GM18873 (cell line): ENCODE results near the gene ERBB2.
"Not testable (repeated sequence)": the region's sequence is repeated elsewhere in the genome, so short reads cannot be mapped to it uniquely, and the experiment has no call there.

Experiments used
- ATAC-seq: cut with Tn5 transposase; IDR thresholded peaks from one replicate; pipeline ENCODE4 v1.9.1; 2021; ENCODE audit warnings: mild to moderate bottlenecking, moderate library complexity, moderate number of reproducible peaks; ENCODE audit not compliant: unreplicated experiment, low FRiP score

The ERBB2 gene

GRCh38 chr17:39701012-39701783, 1.3 kb downstream of the ERBB2 start:
- ATAC-seq: no peak

GRCh38 chr17:39701784-39702422, 2.0 kb downstream of the ERBB2 start:
- no peak for ATAC-seq

GRCh38 chr17:39702901-39703893, 3.3 kb downstream of the ERBB2 start:
- no peak for ATAC-seq

- no peak for ATAC-seq
Observed at GRCh38 chr17:39703913-39704312, 4.0 kb downstream of the ERBB2 start.

DNA sequence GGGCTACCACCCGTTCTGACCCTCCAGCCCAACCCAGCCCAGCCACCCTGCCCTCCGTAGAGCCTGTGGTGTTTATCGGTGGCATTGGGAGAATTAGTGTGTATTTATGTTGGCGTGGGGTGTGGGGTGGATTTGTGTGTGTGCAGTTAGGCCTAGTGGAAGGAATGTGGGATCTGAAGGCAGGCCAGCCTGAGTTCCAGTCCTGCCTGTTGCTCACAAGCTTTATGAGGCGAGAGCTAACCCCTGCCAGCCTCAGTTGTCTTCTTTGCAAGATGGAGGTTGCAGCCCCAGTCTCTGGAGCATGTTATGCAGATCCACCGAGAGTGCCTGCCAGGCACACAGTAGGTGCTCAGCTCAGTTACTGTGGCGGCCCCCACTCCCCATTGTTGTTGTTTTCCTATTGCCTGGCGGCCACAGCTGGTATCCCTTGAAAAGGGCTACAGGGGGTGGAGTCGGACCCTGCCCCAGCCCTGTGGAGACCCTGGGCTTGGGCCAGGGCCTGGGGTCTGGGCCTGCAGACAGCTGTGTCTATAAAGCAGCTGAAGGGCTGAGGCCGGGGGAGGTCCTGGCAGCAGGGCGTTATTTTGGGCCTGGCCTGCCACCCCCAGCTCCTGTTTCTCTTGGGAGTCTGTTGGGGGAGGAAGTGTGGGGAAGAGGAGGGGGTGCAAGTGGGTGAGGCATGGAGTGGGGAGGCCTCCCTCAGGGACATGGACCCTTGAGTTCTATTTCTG, 5.1 kb downstream of the ERBB2 start:
- no peak for ATAC-seq

- no peak for ATAC-seq
Observed at GRCh38 chr17:39705786-39706348, 6.0 kb downstream of the ERBB2 start.

DNA sequence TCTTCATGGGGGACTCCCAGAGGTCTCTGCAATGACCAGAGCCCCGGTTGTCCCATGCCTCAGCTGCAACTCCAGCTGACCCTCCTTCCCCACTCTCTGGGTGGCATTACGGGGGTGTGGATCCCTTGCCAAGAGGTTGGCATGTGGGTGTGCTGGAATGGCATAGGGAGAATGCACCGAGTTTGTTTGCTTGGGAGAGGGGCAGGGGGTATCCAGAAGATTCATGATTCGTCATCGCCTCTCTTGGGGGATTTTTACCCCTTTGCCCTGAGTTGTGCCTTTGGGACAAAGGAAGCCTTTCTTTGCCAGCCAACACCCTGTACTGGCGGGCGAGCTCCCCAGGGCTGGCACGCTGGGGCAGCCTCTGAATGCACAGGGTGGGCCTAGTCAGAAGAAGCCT, 6.5 kb downstream of the ERBB2 start:
- ATAC-seq: no peak

GRCh38 chr17:39706921-39707337, 7.1 kb downstream of the ERBB2 start:
- no peak for ATAC-seq

DNA sequence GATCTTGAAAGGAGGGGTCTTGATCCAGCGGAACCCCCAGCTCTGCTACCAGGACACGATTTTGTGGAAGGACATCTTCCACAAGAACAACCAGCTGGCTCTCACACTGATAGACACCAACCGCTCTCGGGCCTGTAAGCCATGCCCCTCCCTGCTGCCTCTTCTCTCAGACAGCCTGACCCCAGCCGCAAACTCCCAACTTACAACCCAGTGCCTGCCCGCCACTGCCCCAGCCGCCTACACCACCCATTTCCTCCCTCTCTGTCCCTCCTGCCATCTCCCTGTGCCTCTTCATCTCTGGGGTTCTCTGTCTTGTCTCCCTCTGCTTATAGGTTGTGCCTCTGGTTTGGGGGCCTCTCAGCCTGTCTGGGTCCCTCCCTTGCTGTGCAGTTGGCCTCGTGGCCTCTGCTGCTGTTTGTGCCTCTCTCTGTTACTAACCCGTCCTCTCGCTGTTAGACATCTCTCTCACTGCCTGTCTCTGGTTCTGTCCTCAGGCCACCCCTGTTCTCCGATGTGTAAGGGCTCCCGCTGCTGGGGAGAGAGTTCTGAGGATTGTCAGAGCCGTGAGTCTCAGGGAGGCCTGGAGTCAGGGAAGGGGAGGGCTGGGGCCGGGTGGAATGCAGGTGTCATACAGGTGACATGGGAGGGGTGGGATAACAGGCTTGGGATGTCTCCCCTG, 9.6 kb downstream of the ERBB2 start:
- no peak for ATAC-seq

GRCh38 chr17:39709998-39710964, 10.4 kb downstream of the ERBB2 start:
- ATAC-seq: no peak

GRCh38 chr17:39711071-39711470, 11.2 kb downstream of the ERBB2 start:
- not testable (repeated sequence) for ATAC-seq

DNA sequence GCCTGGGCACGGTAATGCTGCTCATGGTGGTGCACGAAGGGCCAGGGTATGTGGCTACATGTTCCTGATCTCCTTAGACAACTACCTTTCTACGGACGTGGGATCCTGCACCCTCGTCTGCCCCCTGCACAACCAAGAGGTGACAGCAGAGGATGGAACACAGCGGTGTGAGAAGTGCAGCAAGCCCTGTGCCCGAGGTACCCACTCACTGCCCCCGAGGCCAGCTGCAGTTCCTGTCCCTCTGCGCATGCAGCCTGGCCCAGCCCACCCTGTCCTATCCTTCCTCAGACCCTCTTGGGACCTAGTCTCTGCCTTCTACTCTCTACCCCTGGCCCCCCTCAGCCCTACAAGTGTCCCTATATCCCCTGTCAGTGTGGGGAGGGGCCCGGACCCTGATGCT, 12.0 kb downstream of the ERBB2 start:
- no peak for ATAC-seq

DNA sequence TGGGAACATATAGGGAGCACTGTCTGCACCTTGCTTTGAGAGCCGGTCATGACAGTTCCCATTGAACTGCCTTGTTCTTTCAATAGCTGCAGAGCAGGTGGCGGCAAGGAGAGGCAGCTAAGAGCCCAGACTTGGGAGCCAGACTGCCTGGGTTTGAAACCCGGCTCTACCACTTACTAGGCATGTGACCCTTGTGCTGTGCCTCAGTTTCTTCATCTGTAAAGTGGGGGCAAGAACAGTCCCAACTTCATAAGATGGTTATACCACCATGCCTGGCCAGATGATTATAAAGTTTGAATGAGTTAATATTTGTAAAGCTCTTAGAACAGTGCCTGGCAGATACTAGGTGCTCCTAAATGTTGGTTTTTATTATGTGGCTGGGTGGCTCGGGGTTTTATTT, 14.4 kb downstream of the ERBB2 start:
- ATAC-seq: no peak

- ATAC-seq: no peak
Observed at GRCh38 chr17:39715375-39716072, 15.7 kb downstream of the ERBB2 start.

GRCh38 chr17:39716073-39716818, 16.4 kb downstream of the ERBB2 start:
- no peak for ATAC-seq

GRCh38 chr17:39716879-39717536, 17.1 kb downstream of the ERBB2 start:
- no peak for ATAC-seq
